Activated CD4-positive, alpha-beta T cell treated with anti-CD3 and anti-CD28 coated beads, Interleukin-2, amount 50 U/mL, for 48 hours (primary cell): ENCODE results near the gene AFG1L.
"Not testable (repeated sequence)": the region's sequence is repeated elsewhere in the genome, so short reads cannot be mapped to it uniquely, and the experiment has no call there.

Source experiments
- DNase-seq, 2 experiments: peaks; one replicate each; pipeline ENCODE4 v3.0.0-alpha.2; 2020

AFG1L gene

GRCh38 chr6:108355120-108355519 is 60.3 kb downstream of the AFG1L start:
- DNase-seq: no peak

- no peak for DNase-seq
These were observed 61.0 kb downstream of the AFG1L start for GRCh38 chr6:108355890-108356289.

- DNase-seq: no peak
These were observed 65.3 kb downstream of the AFG1L start for GRCh38 chr6:108359901-108360882.

- no peak for DNase-seq
These were observed 66.1 kb downstream of the AFG1L start for GRCh38 chr6:108360919-108361311.

- DNase-seq: no peak
These were observed 66.6 kb downstream of the AFG1L start for GRCh38 chr6:108361312-108361932.

GRCh38 chr6:108362455-108362854 is 67.6 kb downstream of the AFG1L start:
- no peak for DNase-seq

DNA sequence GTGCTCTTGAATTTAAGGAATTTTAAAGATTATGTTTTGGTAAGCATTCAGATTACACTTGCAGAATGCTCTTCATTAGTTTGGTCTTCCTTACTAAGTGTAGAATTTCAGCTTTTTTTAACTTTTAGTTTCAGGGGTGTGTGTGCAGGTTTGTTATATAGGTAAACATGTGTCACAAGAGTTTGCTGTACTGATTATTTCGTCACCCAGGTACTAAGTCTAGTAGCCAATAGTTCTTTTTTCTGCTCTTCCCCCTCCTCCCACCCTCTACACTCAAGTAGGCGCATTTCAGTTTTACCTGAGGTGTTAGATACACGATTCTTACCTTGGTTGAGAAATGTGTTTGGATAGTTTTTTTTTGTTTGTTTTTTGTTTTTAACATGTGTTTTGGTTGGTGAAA is 68.3 kb downstream of the AFG1L start:
- no peak for DNase-seq

GRCh38 chr6:108363889-108364313 is 69.0 kb downstream of the AFG1L start:
- no peak for DNase-seq

GRCh38 chr6:108364470-108364869 is 69.6 kb downstream of the AFG1L start:
- DNase-seq: no peak

- no peak for DNase-seq
These were observed 70.6 kb downstream of the AFG1L start for GRCh38 chr6:108365478-108365877.

DNA sequence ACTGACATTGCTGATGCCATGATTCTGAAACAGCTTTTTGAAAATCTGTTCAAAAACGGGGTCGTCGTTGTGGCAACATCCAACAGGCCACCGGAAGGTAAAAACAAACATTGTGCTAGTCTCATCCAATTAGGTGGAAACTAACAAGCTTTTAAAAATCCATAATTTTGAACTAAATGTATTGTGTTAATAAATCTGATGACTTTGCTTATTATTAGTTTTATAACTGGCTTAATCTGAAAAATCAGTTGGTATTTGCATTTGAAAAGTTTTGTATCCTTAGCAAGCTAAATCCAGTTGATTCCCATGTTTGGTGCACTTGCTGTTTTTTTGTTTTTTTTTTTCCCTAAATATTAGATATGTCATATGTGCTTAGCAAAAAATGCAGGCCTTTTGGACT is 71.4 kb downstream of the AFG1L start:
- no peak for DNase-seq

GRCh38 chr6:108368431-108369030 is 73.7 kb downstream of the AFG1L start:
- DNase-seq: no peak

DNA sequence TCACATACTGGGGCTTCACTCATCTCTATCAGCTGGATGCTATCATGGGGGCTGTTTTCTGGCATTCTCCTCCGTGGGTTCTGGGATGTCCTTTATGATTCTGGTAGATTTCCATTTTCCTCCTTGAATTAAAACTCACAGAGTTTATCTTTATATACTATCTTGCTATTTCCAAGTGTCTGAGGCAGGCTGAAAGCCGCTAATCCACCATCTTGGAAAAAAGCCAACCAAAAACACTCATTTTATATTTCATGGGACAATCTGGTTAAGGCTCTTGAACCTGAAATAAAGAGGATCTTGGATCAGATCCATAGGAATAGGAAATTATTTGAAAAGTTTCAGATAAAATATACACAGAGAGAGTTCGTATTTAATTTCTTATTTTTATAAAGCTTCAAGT is 86.0 kb downstream of the AFG1L start:
- no peak for DNase-seq

DNA sequence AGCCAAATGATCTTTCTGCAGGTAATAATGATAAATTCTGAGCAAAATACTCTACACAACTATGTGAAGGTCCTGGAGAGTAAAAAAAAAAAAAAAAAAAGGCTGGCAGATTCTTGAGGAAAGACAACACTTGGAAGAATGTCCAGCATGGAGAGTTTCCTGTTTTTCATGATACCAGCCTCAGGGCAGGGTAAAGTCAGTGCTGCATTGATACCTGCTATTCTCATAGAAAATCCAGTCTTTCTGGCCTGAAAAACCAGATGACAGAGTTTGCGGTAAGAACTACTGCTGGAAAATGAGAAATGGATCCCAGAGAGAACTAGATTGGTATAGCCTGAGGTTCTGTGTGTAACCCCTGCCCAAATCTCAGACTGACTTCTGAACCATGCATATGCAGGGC is 89.1 kb downstream of the AFG1L start:
- DNase-seq: no peak

- DNase-seq: not testable (repeated sequence)
These were observed 94.3 kb downstream of the AFG1L start for GRCh38 chr6:108389190-108389589.

GRCh38 chr6:108395297-108395696 is 100.4 kb downstream of the AFG1L start:
- no peak for DNase-seq

DNA sequence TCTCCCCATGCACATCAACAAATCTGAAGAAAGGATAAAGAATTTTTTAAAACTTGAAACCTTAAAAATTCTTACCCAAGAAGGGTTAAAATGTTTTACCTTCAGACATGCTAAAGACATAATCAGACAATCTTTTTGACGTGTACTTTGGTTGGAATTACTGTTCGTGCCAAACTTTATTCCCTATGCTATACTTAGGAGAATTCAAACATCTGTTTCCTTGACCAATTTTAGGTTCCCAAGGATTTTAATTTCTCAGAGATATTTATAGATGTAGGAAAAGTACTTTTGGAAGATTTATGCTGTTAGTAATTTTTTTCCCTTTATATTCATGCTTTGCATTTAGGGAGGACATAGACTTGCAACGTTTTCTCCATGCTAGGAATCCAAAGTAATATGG is 108.4 kb downstream of the AFG1L start:
- DNase-seq: no peak

- DNase-seq: no peak
These were observed 112.1 kb downstream of the AFG1L start for GRCh38 chr6:108406943-108407342.

GRCh38 chr6:108407904-108408827 is 113.3 kb downstream of the AFG1L start:
- no peak for DNase-seq

- no peak for DNase-seq
These were observed 114.0 kb downstream of the AFG1L start for GRCh38 chr6:108408861-108409260.

DNA sequence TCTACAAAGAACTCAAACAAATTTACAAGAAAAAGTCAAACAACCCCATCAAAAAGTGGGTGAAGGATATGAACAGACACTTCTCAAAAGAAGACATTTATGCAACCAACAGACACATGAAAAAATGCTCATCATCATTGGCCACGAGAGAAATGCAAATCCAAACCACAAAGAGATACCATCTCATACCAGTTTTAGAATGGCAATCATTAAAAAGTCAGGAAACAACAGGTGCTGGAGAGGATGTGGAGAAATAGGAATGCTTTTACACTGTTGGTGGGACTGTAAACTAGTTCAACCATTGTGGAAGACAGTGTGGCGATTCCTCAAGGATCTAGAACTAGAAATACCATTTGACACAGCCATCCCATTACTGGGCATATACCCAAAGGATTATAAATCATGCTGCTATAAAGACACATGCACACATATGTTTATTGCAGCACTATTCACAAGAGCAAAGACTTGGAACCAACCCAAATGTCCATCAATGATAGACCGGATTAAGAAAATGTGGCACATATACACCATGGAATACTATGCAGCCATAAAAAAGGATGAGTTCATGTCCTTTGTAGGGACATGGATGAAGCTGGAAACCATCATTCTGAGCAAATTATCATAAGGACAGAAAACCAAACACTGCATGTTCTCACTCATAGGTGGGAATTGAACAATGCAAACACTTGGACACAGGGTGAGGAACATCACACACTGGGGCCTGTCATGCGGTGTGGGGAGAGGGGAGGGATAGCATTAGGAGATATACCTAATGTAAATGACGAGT is 121.4 kb downstream of the AFG1L start:
- DNase-seq: not testable (repeated sequence)

GRCh38 chr6:108417027-108417426 is 122.2 kb downstream of the AFG1L start:
- no peak for DNase-seq
